B cell (primary cell): ENCODE results near the gene SLC35E1. TPM values are rescaled to one million over a fixed set of nuclear protein-coding genes. Genes with fewer than 3 reads are reported as not detected.

Source experiments
- ATAC-seq: fragments of 200-7000 bp; cut with Tn5 transposase; one replicate; pipeline ENCODE4 v1.10.0; 2021; ENCODE audit warnings: low read depth, mild to moderate bottlenecking, moderate number of reproducible peaks, moderate library complexity
- CTCF ChIA-PET: fragments of 350-600 bp; sonication (Branson Sonifier 250); formaldehyde crosslinking; loops from one replicate; lab custom pipeline; 2021; ENCODE audit warnings: antibody characterized with exemption, inconsistent platforms; lab: Charles Lee
- POLR2A ChIA-PET: fragments of 350-600 bp; sonication (Branson Sonifier 250); formaldehyde crosslinking; loops from one replicate; lab custom pipeline; 2021; ENCODE audit warnings: antibody characterized with exemption; lab: Charles Lee
- DNase-seq: peaks from one replicate; pipeline ENCODE4 v3.0.0; 2013
- H2AFZ ChIP-seq: 2 replicates; pipeline ENCODE4 v1.6.1; 2012; ENCODE audit warnings: mild to moderate bottlenecking, low read depth, low read length; ENCODE audit not compliant: insufficient read depth, poor library complexity, severe bottlenecking
- H3K27ac ChIP-seq, 2 donors: 1 replicate in 1 of 2; 2 replicates in 1 of 2; pipeline ENCODE4 v1.5.1; 2012 to 2013; ENCODE audit warnings: low read length in 2 of 2, mild to moderate bottlenecking in 2 of 2, moderate library complexity in 1 of 2
- H3K27me3 ChIP-seq, 4 experiments: fragments of 200-600 bp in 1 of 4; sonication (generic) in 1 of 4; replicated peaks in 1 of 4; 1 replicate in 2 of 4; 2 replicates in 2 of 4; pipeline versions ENCODE4 v1.6.1 to v1.7.0; 2013 to 2016; ENCODE audit warnings: low read length in 3 of 4, mild to moderate bottlenecking in 2 of 4, mixed read lengths in 1 of 4, moderate library complexity in 1 of 4; ENCODE audit not compliant: insufficient read depth in 4 of 4, control insufficient read depth in 3 of 4; ENCODE audit errors: control extremely low read depth in 1 of 4
- H3K36me3 ChIP-seq, 2 experiments: replicated peaks in 1 of 2; 1 replicate in 1 of 2; 2 replicates in 1 of 2; pipeline versions ENCODE4 v1.6.1 to v1.7.1; 2013; ENCODE audit warnings: low read length in 1 of 2; ENCODE audit not compliant: insufficient read depth in 2 of 2, control insufficient read depth in 1 of 2; ENCODE audit errors: control extremely low read depth in 1 of 2, extremely low read depth in 1 of 2
- H3K4me1 ChIP-seq, 2 donors: fragments of 200-600 bp in 1 of 2; sonication (generic) in 1 of 2; 1 replicate in 1 of 2; 2 replicates in 1 of 2; pipeline versions ENCODE4 v1.5.1 to v1.6.1; 2013 to 2017; ENCODE audit warnings: low read length in 2 of 2; ENCODE audit not compliant: control insufficient read depth in 2 of 2, insufficient read depth in 2 of 2
- H3K4me2 ChIP-seq: replicated peaks from 2 replicates; pipeline ENCODE3; 2012; ENCODE audit warnings: mild to moderate bottlenecking, low read depth, low read length; ENCODE audit not compliant: poor library complexity, severe bottlenecking
- H3K4me3 ChIP-seq, 5 experiments: fragments of 200-600 bp in 1 of 5; sonication (generic) in 1 of 5; 1 replicate in 3 of 5; 2 replicates in 2 of 5; pipeline versions ENCODE4 v1.5.1 to v1.7.0; 2011 to 2016; ENCODE audit warnings: low read length in 4 of 5, mild to moderate bottlenecking in 4 of 5, low read depth in 2 of 5, control low read depth in 1 of 5, moderate library complexity in 1 of 5; ENCODE audit not compliant: insufficient read depth in 1 of 5; ENCODE audit errors: control extremely low read depth in 1 of 5, extremely low read depth in 1 of 5
- H3K79me2 ChIP-seq: fragments of 200-600 bp; sonication (generic); one replicate; pipeline ENCODE4 v1.6.0; 2016; ENCODE audit warnings: low read length; ENCODE audit not compliant: control insufficient read depth, insufficient read depth
- H3K9ac ChIP-seq: fragments of 200-600 bp; sonication (generic); 2 replicates; pipeline ENCODE4 v1.6.1; 2017; ENCODE audit warnings: mild to moderate bottlenecking, low read length, moderate library complexity
- H3K9me3 ChIP-seq, 3 donors: one replicate each; pipeline versions ENCODE4 v1.6.1 to v1.7.1; 2013; ENCODE audit warnings: low read length in 2 of 3; ENCODE audit not compliant: control insufficient read depth in 2 of 3, insufficient read depth in 1 of 3; ENCODE audit errors: control extremely low read depth in 1 of 3
- H4K20me1 ChIP-seq: 2 replicates; pipeline ENCODE4 v1.6.0; 2012; ENCODE audit warnings: mild to moderate bottlenecking, low read length; ENCODE audit not compliant: insufficient read depth, control insufficient read depth, poor library complexity, severe bottlenecking
- H3K27ac Mint-ChIP-seq: one replicate; pipeline ENCODE4 v1.8.0; 2021; ENCODE audit warnings: mixed read lengths
- H3K27me3 Mint-ChIP-seq: one replicate; pipeline ENCODE4 v1.8.0; 2021; ENCODE audit warnings: mixed read lengths
- H3K4me1 Mint-ChIP-seq: one replicate; pipeline ENCODE4 v1.8.0; 2021; ENCODE audit warnings: mixed read lengths
- H3K4me3 Mint-ChIP-seq: one replicate; pipeline ENCODE4 v1.8.0; 2021; ENCODE audit warnings: mixed read lengths
- H3K9me3 Mint-ChIP-seq: one replicate; pipeline ENCODE4 v1.8.0; 2022; ENCODE audit warnings: mixed read lengths; ENCODE audit not compliant: insufficient read depth
- CTCF ChIP-seq: fragments of 200-600 bp; IDR thresholded peaks from one replicate; pipeline ENCODE4 v1.8.0; 2022; ENCODE audit warnings: antibody characterized with exemption, mild to moderate bottlenecking
- EZH2 ChIP-seq: IDR thresholded peaks from 2 replicates; pipeline ENCODE4 v1.6.1; 2012; ENCODE audit warnings: borderline replicate concordance, low read depth, mild to moderate bottlenecking, moderate library complexity, low read length; ENCODE audit not compliant: insufficient read depth, poor library complexity, severe bottlenecking
- WGBS: methylation state at CpG from one replicate; pipeline ENCODE4 v1.1.5; 2013; ENCODE audit warnings: missing lambda C conversion rate; ENCODE audit not compliant: insufficient coverage; 5-methylcytosine and 5-hydroxymethylcytosine counted together
- intact Hi-C: fragments of 100-400 bp; cut with micrococcal nuclease; formaldehyde crosslinking; loops from one replicate; pipeline ENCODE4 v1.10.0; 2022
- polyA plus RNA-seq: library from polyadenylated mRNA; depleted of rRNA; stranded (reverse); fragments of >200 nt; gene quantifications from 2 replicates; pipeline ENCODE4 v1.2.3, GENCODE V29; 2012
- total RNA-seq, 2 donors: library from RNA; stranded (reverse); fragments of 120-200 nt in 1 of 2; gene quantifications; 1 replicate in 1 of 2; 2 replicates in 1 of 2; pipeline versions ENCODE4 v1.2.3 to v1.2.4, GENCODE V29; 2013 to 2022

The SLC35E1 gene
- total and polyA plus RNA-seq, 2 donors (not counting 1 experiment from before 2014, with no cell fraction given) = 23.4 to 46.8 TPM

- peak overlapping the region; percentile 87 for H3K27ac Mint-ChIP-seq
- no peak overlapping the region for H3K4me3 ChIP-seq
- peaks cover 84% of the 10 kb centered on the region for H3K4me1 Mint-ChIP-seq
- CTCF ChIA-PET = interaction anchor here (0.6 to 1.5 kb wide), 2 partner anchors 34 to 186 kb away, joined by 3 to 4 read pairs; no protein-coding TSS in a partner anchor
- H3K4me2 ChIP-seq = peak overlapping the region; percentile 73
- no peaks in the 10 kb centered on the region for H3K27me3 Mint-ChIP-seq
- H3K79me2 ChIP-seq = peaks cover 97% of the 10 kb centered on the region
- intact Hi-C loops = no loop called here
- POLR2A ChIA-PET = interaction anchor here (0.8 kb wide), 1 partner anchor 11 kb away, joined by 3 read pairs; no protein-coding TSS in a partner anchor
- H3K27me3 ChIP-seq = no peaks in the 10 kb centered on the region
- H3K9me3 Mint-ChIP-seq = no peaks in the 10 kb centered on the region
- peaks cover 0 to 4% of the 10 kb centered on the region in 2 experiments for H3K36me3 ChIP-seq
- H3K4me1 ChIP-seq = peaks cover 52 to 65% of the 10 kb centered on the region in 2 donors
- H3K27ac ChIP-seq = peak overlapping the region; percentile 63 to 83
- DNase-seq (no peak), ATAC-seq (no peak)
- no peaks in the 10 kb centered on the region for H3K9me3 ChIP-seq
- no peak overlapping the region for H2AFZ ChIP-seq
- WGBS = 56% methylated on average over 8 of the region's 8 CpGs
- no peak for TF ChIP-seq EZH2
- TF ChIP-seq CTCF = no peak
- H3K9ac ChIP-seq = no peak overlapping the region
- H4K20me1 ChIP-seq = peaks cover 85% of the 10 kb centered on the region
- H3K4me3 Mint-ChIP-seq = peak overlapping the region; percentile 80
Measured at GRCh38 chr19:16595097-16595496, 22.9 kb upstream of the SLC35E1 start.

GRCh38 chr19:16594681-16595091 is 22.5 kb upstream of the SLC35E1 start:
- peaks cover 0 to 4% of the 10 kb centered on the region in 2 experiments for H3K36me3 ChIP-seq
- peak overlapping the region in 2 of 5 experiments; percentile 3 to 28 for H3K4me3 ChIP-seq
- no peaks in the 10 kb centered on the region for H3K9me3 Mint-ChIP-seq
- H3K9me3 ChIP-seq = no peaks in the 10 kb centered on the region
- peaks cover 97% of the 10 kb centered on the region for H3K79me2 ChIP-seq
- 6% methylated on average over 5 of the region's 5 CpGs for WGBS
- TF ChIP-seq CTCF = no peak
- no peak for TF ChIP-seq EZH2
- H3K27ac Mint-ChIP-seq = peak overlapping the region; percentile 87
- H3K27me3 ChIP-seq = no peaks in the 10 kb centered on the region
- CTCF ChIA-PET = interaction anchor here (0.6 to 1.5 kb wide), 3 partner anchors 23 to 186 kb away, joined by 3 to 4 read pairs (median 3); no protein-coding TSS in a partner anchor
- intact Hi-C loops = no loop called here
- H3K4me2 ChIP-seq = peak overlapping the region; percentile 73
- H3K27ac ChIP-seq = peak overlapping the region; percentile 63 to 83
- peaks cover 85% of the 10 kb centered on the region for H3K4me1 Mint-ChIP-seq
- H4K20me1 ChIP-seq = peaks cover 85% of the 10 kb centered on the region
- peak overlapping the region; percentile 34 for H3K9ac ChIP-seq
- no peaks in the 10 kb centered on the region for H3K27me3 Mint-ChIP-seq
- peaks cover 57 to 65% of the 10 kb centered on the region in 2 donors for H3K4me1 ChIP-seq
- ATAC-seq (peak; percentile 29), DNase-seq (peak; percentile 55)
- H2AFZ ChIP-seq = no peak overlapping the region
- H3K4me3 Mint-ChIP-seq = peak overlapping the region; percentile 80
- POLR2A ChIA-PET = interaction anchor here (0.8 kb wide), 1 partner anchor 11 kb away, joined by 3 read pairs; no protein-coding TSS in a partner anchor
